ENCODE data around the gene FUOM. TPM values are rescaled to one million over a fixed set of nuclear protein-coding genes. Genes with fewer than 3 reads are reported as not detected.

FUOM gene
- total and polyA plus RNA-seq, 9 of the 15 experiments (the other 6 are each of a cell fraction or from before 2014, with no cell fraction given) = 1.8 to 96.1 (median 27.0) TPM

- no peak for TF ChIP-seq ZNF561 (CRISPR knock-in tag; conservative IDR thresholded peaks at IDR 0.05)
- no peak for TF ChIP-seq HDAC6 (IDR thresholded peaks at IDR 0.05; ENCODE audit: low read depth, low read length)
- no peak for TF ChIP-seq RREB1 (CRISPR knock-in tag; IDR thresholded peaks at IDR 0.05)
- TF ChIP-seq IRF1 (CRISPR knock-in tag; IDR thresholded peaks at IDR 0.05; ENCODE audit: borderline replicate concordance) = no peak
- TF ChIP-seq PCBP1 (IDR thresholded peaks at IDR 0.05; ENCODE audit: low read depth, low read length, poor library complexity, severe bottlenecking) = peak; percentile 76
- peak; percentile 75 for TF ChIP-seq U2AF1 (optimal IDR thresholded peaks at IDR 0.05; ENCODE audit: low read depth, low read length)
- TF ChIP-seq HOXB6 (CRISPR knock-in tag; IDR thresholded peaks at IDR 0.05; ENCODE audit: borderline replicate concordance) = no peak
- TF ChIP-seq ZNF121 (CRISPR knock-in tag; conservative IDR thresholded peaks at IDR 0.05) = no peak
- TF ChIP-seq ZNF551 (CRISPR knock-in tag; IDR thresholded peaks at IDR 0.05) = no peak
- no peak for TF ChIP-seq FOXK2 (conservative IDR thresholded peaks at IDR 0.05 in 1 of 2, IDR thresholded peaks at IDR 0.05 in 1 of 2; ENCODE audit: low read depth in 2 of 2)
- no peak for TF ChIP-seq STAT5B (CRISPR knock-in tag; IDR thresholded peaks at IDR 0.05)
- TF ChIP-seq ARID3B (CRISPR knock-in tag; IDR thresholded peaks at IDR 0.05; ENCODE audit: borderline replicate concordance) = no peak
- no peak for TF ChIP-seq EZH2 (IDR thresholded peaks at IDR 0.05; ENCODE audit: borderline replicate concordance, low read depth, low read length)
- no peak for TF ChIP-seq XRCC5 (IDR thresholded peaks at IDR 0.05; ENCODE audit: low read depth, low read length)
- TF ChIP-seq ZNF316 (IDR thresholded peaks at IDR 0.05) = peak; percentile 7; the same call in 1 of the 2 replicates
- no peak for TF ChIP-seq FOXA1 (IDR thresholded peaks at IDR 0.05; ENCODE audit: borderline replicate concordance)
- TF ChIP-seq HNRNPLL (IDR thresholded peaks at IDR 0.05; ENCODE audit: low read depth, low read length, poor library complexity, severe bottlenecking) = no peak
- no peak for TF ChIP-seq HEY1 (CRISPR knock-in tag; IDR thresholded peaks at IDR 0.05; ENCODE audit: borderline replicate concordance)
- TF ChIP-seq NFXL1 (CRISPR knock-in tag; IDR thresholded peaks at IDR 0.05) = no peak
- TF ChIP-seq CXXC5 (CRISPR knock-in tag; IDR thresholded peaks at IDR 0.05) = peak; percentile 97
- no peak for TF ChIP-seq STAT5A (IDR thresholded peaks at IDR 0.05; ENCODE audit: borderline replicate concordance, low read length)
Observed at GRCh38 chr10:133394064-133394663, 36.3 kb upstream of the FUOM start, which contains the start of gene MTG1 (continued).

All from K562 (cell line).